Stimulated activated CD8-positive, alpha-beta memory T cell treated with anti-CD3 and anti-CD28 coated beads, Interleukin-15, amount 100 ng/mL, for 24 hours (primary cell): ENCODE results near the gene SORL1.

Experiments
- DNase-seq: peaks from one replicate; pipeline ENCODE4 v3.0.0-alpha.2; 2020; ENCODE audit warnings: low read depth

The SORL1 gene

DNA sequence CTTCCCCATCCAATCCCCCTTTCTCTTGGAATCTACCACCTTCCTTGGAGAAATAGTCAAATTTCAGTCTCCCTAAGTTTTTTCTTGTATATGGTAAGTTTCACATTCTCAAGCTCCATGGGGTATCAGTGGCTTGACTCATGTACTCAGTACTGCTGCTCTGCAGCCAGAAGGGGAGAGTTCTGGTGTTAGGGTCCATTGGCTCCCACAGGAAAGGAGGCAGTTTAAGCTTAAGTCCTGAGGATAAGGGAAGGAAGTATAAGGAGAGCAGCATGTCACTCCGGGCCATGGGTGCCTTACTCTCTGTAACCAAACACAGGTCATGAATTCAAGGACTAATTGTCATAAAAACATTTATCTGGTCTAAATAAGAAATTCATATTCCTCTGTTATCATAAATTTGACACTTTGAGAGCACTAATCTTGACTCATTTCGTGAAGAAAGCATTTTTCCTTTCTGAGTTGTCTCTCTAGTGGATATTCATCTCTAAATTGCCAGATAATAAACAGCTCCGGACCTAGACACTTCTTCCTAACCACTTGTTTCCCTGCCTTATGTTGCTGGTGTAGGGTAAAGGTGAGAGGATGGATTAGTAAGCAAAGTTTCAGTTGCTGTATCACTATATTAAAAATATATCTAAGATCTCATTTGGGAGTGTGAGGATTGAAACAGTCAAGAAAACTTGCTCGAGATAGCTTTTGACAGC, 20.1 kb upstream of the SORL1 start:
- DNase-seq, result no peak

DNA sequence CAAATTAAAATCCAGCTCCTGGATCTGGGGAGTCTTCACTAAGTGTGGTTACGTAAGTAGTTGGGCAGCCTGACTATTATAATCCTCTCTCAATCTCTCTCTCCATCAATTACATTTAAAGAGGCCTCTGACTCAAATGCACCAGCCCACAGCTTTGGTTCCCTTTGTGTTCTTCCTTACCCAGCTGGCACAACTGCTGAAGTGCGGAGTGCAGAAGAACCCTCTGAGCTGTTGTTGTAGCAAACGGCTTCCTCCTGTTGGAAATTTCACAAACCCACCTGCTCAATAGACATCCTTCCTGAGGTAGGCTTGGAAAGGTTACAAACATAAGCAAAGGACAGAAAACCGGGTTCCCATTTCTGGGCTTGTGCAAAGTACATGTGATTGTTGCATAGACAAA, 17.0 kb upstream of the SORL1 start:
- DNase-seq, result no peak

DNA sequence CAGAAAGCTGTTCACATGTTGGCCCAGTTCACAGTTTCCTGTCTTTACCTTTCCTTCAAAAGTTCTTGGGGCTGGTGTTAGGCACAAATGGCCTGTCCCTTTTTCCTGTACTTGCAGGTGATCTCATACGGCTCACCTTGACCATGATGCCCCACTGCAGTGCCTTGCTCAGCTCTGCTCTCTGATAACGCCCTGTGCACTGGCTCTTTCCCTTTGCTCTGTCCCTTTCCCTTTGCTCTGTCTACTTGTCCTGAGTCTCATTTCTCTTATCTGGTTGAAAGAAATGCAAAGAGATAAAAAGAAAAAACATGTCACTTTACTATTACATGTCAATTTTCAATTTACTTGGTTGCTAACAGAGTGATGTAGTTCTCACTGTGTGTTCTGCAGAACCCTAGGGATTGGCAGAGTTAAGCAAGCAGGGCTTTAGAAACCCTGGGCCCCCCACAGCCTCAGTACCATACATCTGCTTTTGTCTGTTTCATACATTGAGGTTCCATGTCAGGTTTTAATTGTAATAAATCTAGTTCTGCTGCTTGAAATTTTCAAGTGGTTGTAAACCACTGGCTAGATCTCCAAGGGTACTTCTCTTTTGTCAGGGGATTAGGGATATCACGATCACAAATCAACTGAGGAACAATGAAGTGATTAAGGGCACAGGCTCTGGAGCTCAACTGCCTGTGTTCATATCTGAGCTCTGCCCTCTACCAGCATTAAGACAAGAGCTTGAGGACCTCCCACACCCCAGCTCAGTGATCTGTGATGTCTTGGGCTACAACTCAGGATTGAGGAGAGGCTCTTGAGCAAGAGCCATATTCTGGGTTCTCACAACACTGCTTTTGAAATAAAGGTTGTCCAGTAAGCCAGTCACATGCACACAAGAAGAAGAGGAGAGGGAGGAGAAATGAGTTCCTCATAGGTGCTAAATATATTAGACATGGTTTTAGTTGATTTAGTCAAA, 16.3 kb upstream of the SORL1 start:
- no peak for DNase-seq

DNA sequence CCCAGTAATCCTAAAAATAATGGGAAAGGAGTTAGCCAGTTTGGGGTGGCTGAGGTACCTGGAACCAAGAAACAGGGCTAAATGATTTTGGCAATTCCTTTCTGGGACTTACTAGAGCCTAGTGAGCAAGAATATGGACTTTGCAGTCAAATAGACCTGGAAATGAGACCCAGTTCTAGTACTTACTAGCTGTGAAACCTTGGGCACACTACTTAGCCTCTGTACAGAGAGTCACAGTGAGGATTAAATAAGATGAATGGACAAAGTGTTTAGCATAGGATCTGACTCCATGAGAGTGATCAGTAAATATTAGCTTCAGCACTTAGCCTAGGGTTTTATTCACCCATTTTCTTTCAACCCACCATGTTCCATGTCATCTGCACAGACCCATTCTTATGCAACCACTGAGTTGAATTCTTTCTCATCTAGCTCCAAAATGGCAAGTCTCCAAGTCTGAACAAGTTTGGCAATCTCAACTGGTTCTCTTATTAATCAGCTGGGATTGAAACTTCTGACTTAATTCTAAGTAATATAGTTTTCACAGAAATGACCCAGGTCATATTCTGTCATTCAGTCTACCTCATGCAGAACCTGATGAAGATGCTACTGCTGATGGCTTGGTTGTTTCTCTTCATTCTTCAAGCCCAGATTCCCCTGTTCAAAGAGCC, 15.0 kb upstream of the SORL1 start:
- DNase-seq, result no peak

DNA sequence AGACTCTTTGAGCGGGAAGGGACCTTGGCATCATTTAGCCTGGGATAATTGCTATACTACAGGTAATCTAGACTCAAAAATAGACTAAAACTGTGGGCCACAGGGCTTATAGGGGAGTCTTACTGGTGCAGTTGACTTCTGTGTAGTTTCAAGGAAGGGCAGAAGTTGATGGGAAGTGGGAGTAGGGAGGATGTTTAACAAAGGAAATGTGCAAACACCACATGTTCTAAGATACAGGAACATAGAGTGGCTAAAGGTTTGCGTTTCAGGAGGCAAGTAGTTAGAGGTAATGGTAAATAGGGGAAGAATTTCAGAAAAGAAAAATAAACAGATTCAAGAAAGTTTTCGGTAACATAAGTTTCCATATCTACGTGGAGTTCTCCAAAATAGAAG, 14.4 kb upstream of the SORL1 start:
- DNase-seq, result no peak

- no peak for DNase-seq
Measured at GRCh38 chr11:121439337-121439736, 12.8 kb upstream of the SORL1 start.

DNA sequence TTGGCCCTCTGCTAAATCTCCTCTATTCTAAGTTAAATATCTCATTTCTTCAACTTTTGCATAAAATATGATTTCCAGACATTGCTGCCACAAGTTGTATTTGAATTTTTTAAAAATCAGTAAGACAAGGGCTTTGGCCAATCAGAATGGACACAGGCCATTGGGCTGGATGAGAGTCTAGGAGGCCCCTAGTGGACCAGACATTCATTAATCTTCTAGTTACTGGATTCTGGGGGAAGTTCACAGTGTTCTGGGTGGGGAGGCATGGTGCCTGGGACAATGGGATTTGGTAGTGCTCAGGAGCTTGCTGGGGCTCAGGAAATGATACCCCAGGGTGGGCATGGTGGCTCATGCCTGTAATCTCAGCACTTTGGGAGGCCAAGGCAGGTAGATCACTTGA, 12.4 kb upstream of the SORL1 start:
- no peak for DNase-seq

DNA sequence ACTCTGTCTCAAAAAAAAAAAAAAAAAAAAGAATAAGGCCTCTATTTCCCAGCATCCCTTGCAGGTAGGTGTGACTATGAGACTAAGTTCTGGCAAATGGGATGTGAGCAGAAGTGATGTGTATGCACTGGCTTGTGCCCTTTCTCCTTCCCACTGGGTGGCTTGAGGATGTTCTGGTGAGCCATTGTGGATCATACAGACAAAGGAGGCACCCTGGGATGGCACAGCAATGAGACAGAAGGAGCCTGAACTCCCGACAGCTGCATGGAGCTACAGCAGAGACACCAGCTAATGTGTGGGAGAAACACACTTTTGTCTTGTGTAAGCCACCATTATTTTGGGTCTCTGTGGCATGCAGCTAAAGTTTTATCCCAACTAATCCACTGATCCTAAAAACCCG, 10.6 kb upstream of the SORL1 start:
- no peak for DNase-seq

- DNase-seq, result no peak
Measured at GRCh38 chr11:121443688-121444275, 8.3 kb upstream of the SORL1 start.

GRCh38 chr11:121444526-121444925, 7.6 kb upstream of the SORL1 start:
- DNase-seq, result no peak

DNA sequence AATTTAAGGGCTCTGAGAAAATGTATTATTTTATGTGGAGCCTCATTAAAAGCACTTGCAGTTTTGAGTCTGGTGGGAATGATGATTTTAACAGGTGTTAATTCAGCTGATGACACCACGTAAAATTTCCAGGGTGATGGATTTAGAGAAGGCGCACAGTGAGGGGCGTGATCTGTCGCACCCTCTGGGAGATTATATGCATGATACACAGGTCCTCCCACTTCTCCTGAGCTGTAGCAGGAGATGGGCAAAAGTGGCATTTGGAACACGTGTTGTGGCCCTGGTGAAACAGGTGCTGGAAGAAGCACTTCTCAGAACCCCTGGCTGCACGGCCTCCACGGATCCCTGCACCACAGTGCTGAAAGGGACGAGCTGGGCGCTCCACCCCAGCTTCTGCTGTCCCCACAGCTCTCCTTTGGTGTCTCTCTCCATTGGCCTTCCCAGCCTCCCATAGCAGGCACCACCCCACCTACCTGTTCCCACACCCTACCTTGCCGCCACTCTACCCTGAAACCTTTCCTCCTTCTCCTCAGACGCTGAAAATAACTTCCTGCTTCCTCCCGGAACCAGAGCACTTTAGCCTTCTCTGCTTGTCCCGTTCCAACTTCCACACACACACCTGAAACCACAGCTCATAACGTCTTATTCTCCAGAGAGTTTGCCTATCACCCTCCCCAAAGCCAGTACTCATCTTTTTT, 6.9 kb upstream of the SORL1 start:
- DNase-seq, result no peak

GRCh38 chr11:121446752-121447156, 5.4 kb upstream of the SORL1 start:
- DNase-seq, result no peak

DNA sequence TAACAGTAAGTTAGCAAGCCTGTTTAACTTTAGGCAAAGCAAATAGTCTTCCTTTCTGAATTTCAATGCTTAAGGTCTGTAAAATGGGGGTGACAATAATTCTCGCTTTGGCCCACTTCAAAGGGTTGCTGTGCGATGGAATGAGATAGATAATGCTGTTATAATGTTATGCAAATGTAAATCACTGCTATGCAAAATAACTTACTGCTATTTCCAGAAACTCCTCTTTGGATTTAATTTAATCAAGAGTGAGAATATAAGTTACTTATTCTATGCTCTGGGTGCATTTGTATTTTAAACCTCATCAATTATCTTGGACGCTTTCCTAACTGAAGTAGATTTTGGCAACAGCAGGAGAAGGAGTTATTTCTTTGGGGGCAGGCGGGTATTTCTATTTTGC, 4.1 kb upstream of the SORL1 start:
- no peak for DNase-seq

DNA sequence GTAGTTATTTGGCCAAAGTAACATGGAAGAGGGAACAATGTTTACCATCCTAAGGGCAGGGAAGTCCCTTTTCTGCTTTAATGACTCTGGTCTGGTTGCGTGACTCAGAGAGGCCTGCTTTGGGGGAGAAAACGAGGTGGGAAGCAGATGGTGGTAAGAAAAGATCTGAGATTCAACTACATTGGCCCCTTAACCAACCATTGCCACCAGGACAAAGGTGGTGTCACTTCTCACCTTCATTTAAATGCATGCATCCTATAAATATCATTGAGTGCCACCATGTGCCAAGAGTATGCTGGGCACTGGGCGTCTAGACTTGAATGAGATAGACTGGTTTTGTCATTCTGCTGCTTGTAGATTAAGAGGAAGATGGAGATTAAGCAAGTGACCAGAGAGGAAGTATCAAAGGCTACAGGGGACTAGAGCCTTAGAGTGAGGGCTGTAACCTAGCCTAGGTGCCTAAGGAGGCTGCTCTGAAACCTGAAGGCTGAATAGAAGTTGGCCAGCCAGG, 3.6 kb upstream of the SORL1 start:
- no peak for DNase-seq

DNA sequence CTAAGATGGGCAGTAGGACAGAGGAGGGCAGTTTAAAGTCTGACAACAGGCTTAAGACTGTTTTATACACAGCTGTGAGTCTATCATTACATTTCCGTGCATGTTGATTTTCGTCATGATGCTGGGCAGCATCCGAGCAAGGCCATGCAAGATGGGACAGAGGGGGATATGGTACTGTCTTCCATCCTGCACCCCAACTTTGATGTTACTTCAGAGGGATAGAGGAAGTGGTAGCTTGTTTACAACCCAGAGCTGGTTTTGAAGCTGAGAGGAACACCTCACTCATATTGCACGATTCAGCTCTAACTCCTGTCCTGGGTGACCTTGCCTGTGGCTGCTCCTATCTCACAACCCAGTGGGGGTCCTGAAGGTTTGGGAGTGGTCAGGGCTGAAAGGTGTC, 3.0 kb upstream of the SORL1 start:
- no peak for DNase-seq

DNA sequence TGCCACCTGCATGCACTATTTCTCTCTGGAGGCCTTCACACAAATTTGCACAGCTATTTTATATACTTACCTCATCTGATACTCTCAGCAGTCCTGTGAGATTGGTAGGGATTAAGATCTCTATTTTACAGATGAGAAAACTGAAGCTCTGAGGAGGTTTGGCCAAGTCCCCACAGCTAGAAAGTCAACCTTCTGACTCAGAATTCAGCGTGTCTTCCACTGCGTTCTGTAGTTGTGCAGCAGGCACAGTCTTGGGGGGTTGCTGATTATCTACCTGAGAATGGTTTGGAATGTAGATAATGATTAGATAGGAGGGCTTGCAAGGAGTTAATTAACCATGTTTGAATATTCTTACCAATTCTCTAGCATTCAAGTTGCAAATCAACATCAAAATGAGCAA, 2.5 kb upstream of the SORL1 start:
- DNase-seq, result no peak

DNA sequence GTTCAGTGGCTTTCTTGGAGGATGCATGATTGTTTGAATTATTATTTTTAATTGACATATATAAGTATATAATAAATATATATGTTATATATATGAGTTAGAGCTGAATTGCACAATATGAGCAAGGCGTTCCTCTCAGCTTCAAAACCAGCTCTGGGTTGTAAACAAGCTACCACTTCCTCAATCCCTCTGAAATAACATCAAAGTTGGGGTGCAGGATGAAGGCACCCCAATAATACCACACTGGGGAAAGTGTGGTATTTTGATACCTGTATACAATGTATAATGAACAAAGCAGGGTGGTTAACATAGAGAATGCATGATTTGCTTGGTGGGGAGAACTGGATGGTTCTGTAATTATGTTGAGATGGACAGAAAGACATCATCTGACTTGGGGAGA, 1.7 kb upstream of the SORL1 start:
- DNase-seq, result no peak

DNA sequence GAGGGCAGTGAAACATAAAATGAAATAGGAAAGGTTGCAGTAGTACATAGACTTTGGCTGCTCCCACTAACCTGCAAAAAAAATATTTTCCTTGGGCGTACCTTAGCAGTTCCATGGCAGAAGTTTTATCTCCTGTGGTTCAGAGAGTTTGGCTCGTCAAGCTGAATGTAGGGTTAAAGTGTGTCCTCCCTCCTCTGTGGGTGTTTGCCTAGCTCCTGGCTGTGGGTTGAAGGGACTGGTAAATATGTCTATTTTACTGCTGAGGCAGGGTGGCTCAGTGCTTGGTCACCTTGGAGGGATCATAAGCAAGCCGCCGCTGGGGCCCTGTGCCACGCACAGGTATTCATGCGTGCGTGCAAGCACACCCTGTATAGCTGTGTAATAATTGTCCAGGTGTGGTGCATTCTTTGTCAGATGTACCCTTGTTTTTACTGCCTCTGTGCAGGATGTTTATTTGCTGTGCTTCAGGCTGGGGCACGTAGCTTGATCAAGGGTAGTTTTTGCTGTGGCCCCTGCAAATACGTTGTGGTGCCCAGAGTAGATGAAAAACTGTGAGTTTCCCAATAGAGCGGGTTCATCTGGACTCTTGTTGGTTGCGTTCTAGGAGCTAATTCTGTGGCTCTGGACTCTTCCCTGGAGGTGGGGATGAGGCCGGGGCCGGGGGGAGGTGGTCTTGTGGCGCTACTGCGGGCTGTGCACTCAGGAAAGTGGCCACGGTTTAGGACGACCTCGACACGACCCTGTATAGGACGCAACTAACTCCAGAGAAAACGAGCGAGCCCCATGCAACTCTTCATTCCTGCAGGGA, 732 bp upstream of the SORL1 start:
- DNase-seq, result no peak

GRCh38 chr11:121452609-121453150, 566 bp downstream of the SORL1 start, which contains the start of gene SORL1-AS1:
Gene SORL1-AS1, minus strand, starts transcription at chr11:121452967.
- no peak for DNase-seq

GRCh38 chr11:121453589-121454299, 1.6 kb downstream of the SORL1 start:
- DNase-seq, result no peak
